PC-9 (cell line): ENCODE data around the gene SLC35E3. TPM values are rescaled to one million over a fixed set of nuclear protein-coding genes. Genes with fewer than 3 reads are reported as not detected.

ENCODE experiments used
- BruUV-seq: library from RNA; stranded (reverse); fragments of 400-500 nt; replicated peaks from 2 replicates; lab custom pipeline; 2021; lab: Mats Ljungman, UMichigan
- CTCF ChIA-PET: fragments of 300-600 bp; sonication (Branson Sonifier 250); formaldehyde crosslinking; loops from one replicate; lab custom pipeline; 2022; ENCODE audit warnings: antibody characterized with exemption; lab: Charles Lee
- POLR2A ChIA-PET: fragments of 300-600 bp; sonication (Branson Sonifier 250); formaldehyde crosslinking; loops from one replicate; lab custom pipeline; 2022; ENCODE audit warnings: antibody characterized with exemption; ENCODE audit not compliant: unreplicated experiment; lab: Charles Lee
- DNase-seq, 2 experiments: peaks; one replicate each; pipeline versions ENCODE4 v3.0.0 to v3.0.0-alpha.2; 2015 to 2022; ENCODE audit warnings: mixed read lengths in 1 of 2
- H2AFZ ChIP-seq: fragments of 200-600 bp; sonication (generic); 2 replicates; pipeline ENCODE4 v1.8.1; 2017; ENCODE audit warnings: antibody characterized with exemption
- H3F3A ChIP-seq: fragments of 200-600 bp; sonication (generic); 2 replicates; pipeline ENCODE4 v1.8.1; 2017; ENCODE audit warnings: antibody characterized with exemption, mild to moderate bottlenecking, low read depth; ENCODE audit not compliant: insufficient read depth
- H3K27ac ChIP-seq: fragments of 200-600 bp; sonication (generic); 2 replicates; pipeline ENCODE4 v1.6.1; 2016; ENCODE audit warnings: mixed run types
- H3K27me3 ChIP-seq: fragments of 200-600 bp; sonication (generic); 2 replicates; pipeline ENCODE4 v1.6.1; 2016; ENCODE audit warnings: low read depth, mixed run types; ENCODE audit not compliant: insufficient read depth
- H3K36me3 ChIP-seq: fragments of 200-600 bp; sonication (generic); 2 replicates; pipeline ENCODE4 v1.6.1; 2016; ENCODE audit warnings: low read depth, mixed run types
- H3K4me1 ChIP-seq: fragments of 200-600 bp; sonication (generic); replicated peaks from 2 replicates; pipeline ENCODE4 v1.6.1; 2016; ENCODE audit warnings: mixed run types; ENCODE audit not compliant: insufficient read depth
- H3K4me2 ChIP-seq: fragments of 200-600 bp; sonication (generic); 2 replicates; pipeline ENCODE4 v1.6.1; 2017; ENCODE audit warnings: mixed run types
- H3K4me3 ChIP-seq: fragments of 200-600 bp; sonication (generic); 2 replicates; pipeline ENCODE4 v1.6.1; 2016; ENCODE audit warnings: mixed run types
- H3K79me2 ChIP-seq: fragments of 200-600 bp; sonication (generic); 2 replicates; pipeline ENCODE4 v1.6.1; 2017; ENCODE audit warnings: low read depth, mixed run types
- H3K9me2 ChIP-seq: fragments of 200-600 bp; sonication (generic); 2 replicates; pipeline ENCODE4 v1.8.1; 2017; ENCODE audit warnings: mild to moderate bottlenecking; ENCODE audit not compliant: insufficient read depth
- H3K9me3 ChIP-seq: fragments of 200-600 bp; sonication (generic); 2 replicates; pipeline ENCODE4 v1.8.1; 2016; ENCODE audit warnings: low read depth; ENCODE audit not compliant: insufficient read depth
- H4K20me1 ChIP-seq: fragments of 200-600 bp; sonication (generic); 2 replicates; pipeline ENCODE4 v1.8.1; 2017; ENCODE audit not compliant: insufficient read depth
- CTCF ChIP-seq: fragments of 200-600 bp; sonication (generic); conservative IDR thresholded peaks from 2 replicates; pipeline ENCODE4 v1.6.1; 2017; ENCODE audit warnings: mixed run types, antibody characterized with exemption, mild to moderate bottlenecking, moderate library complexity
- EZH2 ChIP-seq: fragments of 200-600 bp; sonication (generic); IDR thresholded peaks from 2 replicates; pipeline ENCODE4 v1.8.0; 2017; ENCODE audit warnings: antibody characterized with exemption, low read depth
- intact Hi-C: fragments of 100-400 bp; cut with micrococcal nuclease; formaldehyde crosslinking; loops from one replicate; pipeline ENCODE4 v1.10.0; 2022; ENCODE audit not compliant: unreplicated experiment
- total RNA-seq: library from RNA; stranded (reverse); gene quantifications from 2 replicates; pipeline ENCODE4 v1.2.3, GENCODE V29; 2021

The SLC35E3 gene
- total RNA-seq, 1 experiment from 2014 or later = 10.7 TPM

DNA sequence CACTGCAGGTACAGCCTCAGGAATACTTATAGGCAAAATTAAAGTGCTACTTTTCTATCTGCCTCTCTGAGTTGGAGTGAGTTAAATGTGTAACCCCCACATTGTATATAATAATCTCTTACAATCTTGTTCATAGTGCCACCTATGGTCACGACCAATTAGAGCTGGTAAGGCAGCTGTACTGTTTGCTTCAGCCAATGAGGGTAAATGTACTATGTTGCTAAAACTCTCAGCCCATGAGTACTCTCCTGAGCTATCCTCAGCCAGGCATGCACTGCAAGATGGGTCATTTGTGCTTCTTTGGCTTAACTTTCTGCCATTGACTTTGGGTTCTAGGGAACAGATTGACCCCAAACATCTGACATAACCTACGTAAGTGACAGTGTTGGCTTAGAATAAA, 47.0 kb downstream of the SLC35E3 start:
- ChIA-PET CTCF (no interaction called here), POLR2A (interaction anchor here (0.6 kb wide), 1 partner anchor 41 kb away, joined by 5 read pairs; no protein-coding TSS in a partner anchor)
- H3K4me1 ChIP-seq = 0 out of 2 replicates have a peak, but pooled peaks cover 5% of the 10 kb centered on the region
- no peak overlapping the region for H3K4me3 ChIP-seq
- no peaks in the 10 kb centered on the region for H3F3A ChIP-seq
- TF ChIP-seq EZH2 = no peak
- no peak for TF ChIP-seq CTCF
- H3K27ac ChIP-seq = no peak overlapping the region
- H3K4me2 ChIP-seq = no peak overlapping the region
- intact Hi-C loops = no loop called here
- no peaks in the 10 kb centered on the region for H4K20me1 ChIP-seq
- H3K36me3 ChIP-seq = no peaks in the 10 kb centered on the region
- H3K79me2 ChIP-seq = no peaks in the 10 kb centered on the region
- no TSS peak for BruUV-seq
- no peaks in the 10 kb centered on the region for H3K27me3 ChIP-seq
- H3K9me2 ChIP-seq = no peaks in the 10 kb centered on the region
- DNase-seq = no peak
- H3K9me3 ChIP-seq = no peaks in the 10 kb centered on the region
- H2AFZ ChIP-seq = no peak overlapping the region

GRCh38 chr12:68793436-68793835, 47.5 kb downstream of the SLC35E3 start:
- POLR2A ChIA-PET = no interaction called here
- no peaks in the 10 kb centered on the region for H3F3A ChIP-seq
- TF ChIP-seq EZH2 (no peak), CTCF (no peak)
- H3K4me3 ChIP-seq = no peak overlapping the region
- no peak overlapping the region for H2AFZ ChIP-seq
- H3K79me2 ChIP-seq = no peaks in the 10 kb centered on the region
- no peaks in the 10 kb centered on the region for H3K9me3 ChIP-seq
- CTCF ChIA-PET = no interaction called here
- no peaks in the 10 kb centered on the region for H4K20me1 ChIP-seq
- H3K4me1 ChIP-seq = 0 out of 2 replicates have a peak, but pooled peaks cover 5% of the 10 kb centered on the region
- H3K27ac ChIP-seq = no peak overlapping the region
- BruUV-seq = no TSS peak
- DNase-seq = no peak
- no peaks in the 10 kb centered on the region for H3K36me3 ChIP-seq
- intact Hi-C loops = no loop called here
- no peaks in the 10 kb centered on the region for H3K27me3 ChIP-seq
- H3K9me2 ChIP-seq = no peaks in the 10 kb centered on the region
- no peak overlapping the region for H3K4me2 ChIP-seq

- H3K27ac ChIP-seq = no peak overlapping the region
- H4K20me1 ChIP-seq = no peaks in the 10 kb centered on the region
- no peaks in the 10 kb centered on the region for H3K9me2 ChIP-seq
- H3K9me3 ChIP-seq = no peaks in the 10 kb centered on the region
- H3K4me3 ChIP-seq = no peak overlapping the region
- no peaks in the 10 kb centered on the region for H3K27me3 ChIP-seq
- H3K4me2 ChIP-seq = no peak overlapping the region
- DNase-seq = no peak
- H2AFZ ChIP-seq = no peak overlapping the region
- ChIA-PET CTCF (no interaction called here), POLR2A (no interaction called here)
- no peaks in the 10 kb centered on the region for H3K36me3 ChIP-seq
- no peaks in the 10 kb centered on the region for H3F3A ChIP-seq
- H3K4me1 ChIP-seq = 0 out of 2 replicates have a peak, but pooled peaks cover 5% of the 10 kb centered on the region
- BruUV-seq = no TSS peak
- no peaks in the 10 kb centered on the region for H3K79me2 ChIP-seq
- no peak for TF ChIP-seq CTCF
- no peak for TF ChIP-seq EZH2
- intact Hi-C loops = no loop called here
Measured at GRCh38 chr12:68793975-68794652, 48.1 kb downstream of the SLC35E3 start.
